GM12872 (cell line): ENCODE data around the gene OR14A2.

ENCODE experiments used
- CTCF ChIP-seq: IDR thresholded peaks from 3 replicates; pipeline ENCODE4 v1.5.1; 2011; ENCODE audit warnings: low read depth, mild to moderate bottlenecking, low read length, moderate library complexity; ENCODE audit not compliant: insufficient read depth

OR14A2 gene

DNA sequence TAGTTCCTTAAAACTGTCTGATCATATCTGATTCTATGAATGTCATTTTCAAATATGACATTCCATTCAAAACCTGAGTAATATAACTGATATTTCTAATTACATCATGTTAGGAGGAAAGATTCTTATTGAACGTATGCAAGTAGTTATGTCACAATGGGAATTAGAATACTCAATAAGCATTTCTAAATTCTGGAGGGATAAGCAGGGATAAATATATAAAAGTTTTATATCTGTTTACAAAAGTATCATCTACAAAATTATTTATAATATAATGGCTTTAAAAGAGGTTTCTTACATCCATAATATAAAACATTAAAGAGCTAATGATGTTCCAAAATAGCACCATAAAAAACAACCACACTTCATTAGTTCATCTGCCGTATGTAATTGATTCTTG, at the start of gene OR14A2:
OR14A2 (minus strand) TSS at position 101 of the 400 bp plus-strand sequence.
- TF ChIP-seq CTCF: no peak

GRCh38 chr1:247797518-247797917, 49.6 kb upstream of the OR14A2 start:
- TF ChIP-seq CTCF: no peak

- no peak for TF ChIP-seq CTCF
Observed at GRCh38 chr1:247769603-247770002, 21.7 kb upstream of the OR14A2 start.

DNA sequence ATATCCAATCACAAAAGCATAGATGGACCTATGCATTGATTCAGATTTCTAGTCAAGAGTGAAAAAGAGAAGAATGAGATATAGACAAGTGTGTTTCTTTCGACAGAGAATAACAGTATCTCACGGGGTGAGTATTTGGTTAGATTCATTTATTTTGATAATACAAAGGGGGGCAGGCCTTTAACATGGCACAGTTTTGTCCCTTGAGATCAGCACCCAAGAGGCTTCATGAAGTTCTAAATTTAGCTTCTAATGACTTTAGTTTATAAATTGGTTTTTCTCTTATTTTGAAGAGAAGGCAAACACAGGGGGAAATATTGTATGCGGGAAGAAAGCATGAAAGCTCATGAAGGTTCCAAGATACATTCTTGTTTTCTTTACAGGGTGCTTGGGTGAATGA, 12.5 kb upstream of the OR14A2 start, which contains the start of gene OR1C1:
OR1C1 (minus strand) TSS at position 101 of the 400 bp plus-strand sequence. CDS start 2,150 bp downstream, outside the sequence.
- no peak for TF ChIP-seq CTCF

GRCh38 chr1:247749870-247750269, 1.9 kb upstream of the OR14A2 start:
- TF ChIP-seq CTCF: no peak

DNA sequence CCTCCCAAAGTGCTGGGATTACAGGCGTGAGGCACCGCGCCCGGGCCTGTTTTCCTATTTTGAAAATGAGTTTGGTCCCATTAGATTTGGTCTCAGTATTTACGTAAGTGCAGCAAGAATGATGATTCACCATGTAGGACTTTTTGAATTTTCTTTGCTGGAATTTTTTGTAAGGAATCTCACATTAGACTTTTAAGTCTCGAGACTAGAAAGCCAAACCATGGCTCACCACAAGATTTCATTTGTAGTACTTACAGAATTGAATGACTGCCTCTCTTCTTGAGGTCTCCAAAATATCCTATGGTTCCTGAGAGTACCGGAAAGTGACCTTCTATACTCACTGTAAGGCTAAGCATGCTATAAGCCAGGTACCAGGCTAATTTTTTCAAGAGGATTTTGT, 325 bp downstream of the OR14A2 start:
- no peak for TF ChIP-seq CTCF

DNA sequence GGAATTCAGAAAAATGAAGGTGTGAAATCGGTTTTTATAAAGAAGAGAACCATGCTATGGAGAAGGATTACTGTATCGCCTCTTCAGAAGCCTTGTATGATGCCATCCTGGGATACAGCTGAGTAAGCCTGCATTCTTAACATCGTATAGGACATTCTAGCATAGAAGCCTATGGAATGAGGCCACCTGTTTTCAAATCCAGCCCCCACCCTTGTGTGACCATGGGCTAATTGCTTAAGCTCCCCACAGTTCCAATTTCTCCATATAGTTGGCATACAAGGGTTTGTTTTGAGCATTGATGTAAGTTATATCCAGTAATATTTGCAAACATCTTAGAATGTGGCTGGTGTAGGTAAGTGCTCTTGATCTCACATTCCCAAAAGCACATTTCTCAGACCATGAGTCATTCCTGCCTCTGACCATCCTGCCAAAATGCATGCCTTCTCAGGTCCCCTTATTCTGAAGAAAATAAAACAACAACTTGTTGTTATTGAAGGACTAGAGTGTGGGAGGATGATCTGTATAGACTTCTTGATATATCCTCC, 1.5 kb downstream of the OR14A2 start:
- no peak for TF ChIP-seq CTCF
